HL-60 (cell line): ENCODE data around the gene TBCD.

ENCODE experiments used
- DNase-seq, 2 experiments: peaks; one replicate each; pipeline ENCODE4 v3.0.0-alpha.2; 2010 to 2020; ENCODE audit warnings: low read depth in 1 of 2, low spot score in 1 of 2
- H3K27ac ChIP-seq: fragments of 250-450 bp; sonication (Bioruptor Pico); replicated peaks from 2 replicates; pipeline ENCODE4 v1.5.1; 2020; ENCODE audit warnings: mild to moderate bottlenecking, moderate library complexity
- H3K27me3 ChIP-seq: fragments of 250-450 bp; sonication (Bioruptor Pico); 2 replicates; pipeline ENCODE4 v1.5.1; 2021; ENCODE audit warnings: mild to moderate bottlenecking, moderate library complexity; ENCODE audit not compliant: insufficient read depth, poor library complexity, severe bottlenecking
- H3K4me3 ChIP-seq: replicated peaks from 2 replicates; pipeline ENCODE4 v1.5.1; 2011; ENCODE audit warnings: mild to moderate bottlenecking, control low read depth, low read length; ENCODE audit not compliant: insufficient read depth
- CTCF ChIP-seq: IDR thresholded peaks from one replicate; pipeline ENCODE4 v1.5.1; 2011; ENCODE audit warnings: low read length, control low read depth, inconsistent platforms; ENCODE audit not compliant: insufficient read depth
- GABPA ChIP-seq: IDR thresholded peaks from 2 replicates; pipeline ENCODE4 v1.6.1; 2012; ENCODE audit warnings: low read depth
- POLR2AphosphoS5 ChIP-seq: IDR thresholded peaks from 2 replicates; pipeline ENCODE4 v1.6.1; 2012; ENCODE audit warnings: low read depth
- REST ChIP-seq: IDR thresholded peaks from 2 replicates; pipeline ENCODE4 v1.6.1; 2012; ENCODE audit warnings: low read depth; ENCODE audit not compliant: insufficient replicate concordance
- SPI1 ChIP-seq: IDR thresholded peaks from 2 replicates; pipeline ENCODE4 v1.6.1; 2012; ENCODE audit warnings: low read depth, mild to moderate bottlenecking, borderline replicate concordance

Gene TBCD

GRCh38 chr17:82927661-82928601 lies 176.1 kb downstream of the TBCD start:
- Histone ChIP-seq H3K4me3 (no peak overlapping the region), H3K27ac (no peak overlapping the region), H3K27me3 (no peaks in the 10 kb centered on the region)
- DNase-seq: no peak
- TF ChIP-seq POLR2AphosphoS5 (no peak), GABPA (no peak), CTCF (no peak), SPI1 (no peak), REST (no peak)

- Histone ChIP-seq H3K27ac (no peak overlapping the region), H3K27me3 (no peaks in the 10 kb centered on the region), H3K4me3 (no peak overlapping the region)
- TF ChIP-seq CTCF (no peak), GABPA (no peak), REST (no peak), POLR2AphosphoS5 (no peak), SPI1 (no peak)
- no peak for DNase-seq
Observed at GRCh38 chr17:82929011-82929622, 177.3 kb downstream of the TBCD start.

- no peak for TF ChIP-seq REST
- TF ChIP-seq CTCF: no peak
- no peak for TF ChIP-seq SPI1
- no peak for TF ChIP-seq GABPA
- TF ChIP-seq POLR2AphosphoS5: no peak
- Histone ChIP-seq H3K27ac (no peak overlapping the region), H3K27me3 (no peaks in the 10 kb centered on the region), H3K4me3 (no peak overlapping the region)
- no peak for DNase-seq
Observed at GRCh38 chr17:82929676-82930042, 177.8 kb downstream of the TBCD start.
